Natural killer cell treated with Interleukin-12 subunit alpha and Interleukin-12 subunit beta and Interleukin-15 and Interleukin-18, amount 100 ng/mL, for 72 hours (primary cell): Measurements from ENCODE around the gene OGG1. TPM values are rescaled to one million over a fixed set of nuclear protein-coding genes. Genes with fewer than 3 reads are reported as not detected.

ENCODE experiments used
- ATAC-seq, 2 donors: fragments of 150-1000 bp; cut with Tn5 transposase in 1 of 2; sonication (Bioruptor Pico), chemical (Tn5 transposase) in 1 of 2; 2 replicates each; pipeline ENCODE4 v1.10.0; 2021
- DNase-seq: peaks from one replicate; pipeline ENCODE4 v3.0.0; 2022; ENCODE audit warnings: low spot score
- H3K27ac Mint-ChIP-seq, 2 donors: 1 replicate in 1 of 2; 2 replicates in 1 of 2; pipeline ENCODE4 v1.8.0; 2022; ENCODE audit warnings: mixed read lengths in 2 of 2, mild to moderate bottlenecking in 1 of 2, moderate library complexity in 1 of 2
- H3K27me3 Mint-ChIP-seq, 2 donors: 1 replicate in 1 of 2; 2 replicates in 1 of 2; pipeline ENCODE4 v1.8.0; 2022; ENCODE audit warnings: mixed read lengths in 2 of 2
- H3K36me3 Mint-ChIP-seq: one replicate; pipeline ENCODE4 v1.8.0; 2022; ENCODE audit warnings: mixed read lengths
- H3K4me1 Mint-ChIP-seq, 2 donors: 1 replicate in 1 of 2; 2 replicates in 1 of 2; pipeline ENCODE4 v1.8.0; 2022; ENCODE audit warnings: low read depth in 2 of 2, mixed read lengths in 2 of 2, mild to moderate bottlenecking in 1 of 2
- H3K4me3 Mint-ChIP-seq: one replicate; pipeline ENCODE4 v1.8.0; 2022; ENCODE audit warnings: mixed read lengths
- H3K9me3 Mint-ChIP-seq: 2 replicates; pipeline ENCODE4 v1.8.0; 2022; ENCODE audit warnings: mixed read lengths
- total RNA-seq, 2 donors: library from RNA; stranded (reverse); gene quantifications; one replicate each; pipeline ENCODE4 v1.2.3, GENCODE V29; 2022

The OGG1 gene
- total RNA-seq, 2 donors from 2014 or later, result 35.9 to 42.5 TPM

DNA sequence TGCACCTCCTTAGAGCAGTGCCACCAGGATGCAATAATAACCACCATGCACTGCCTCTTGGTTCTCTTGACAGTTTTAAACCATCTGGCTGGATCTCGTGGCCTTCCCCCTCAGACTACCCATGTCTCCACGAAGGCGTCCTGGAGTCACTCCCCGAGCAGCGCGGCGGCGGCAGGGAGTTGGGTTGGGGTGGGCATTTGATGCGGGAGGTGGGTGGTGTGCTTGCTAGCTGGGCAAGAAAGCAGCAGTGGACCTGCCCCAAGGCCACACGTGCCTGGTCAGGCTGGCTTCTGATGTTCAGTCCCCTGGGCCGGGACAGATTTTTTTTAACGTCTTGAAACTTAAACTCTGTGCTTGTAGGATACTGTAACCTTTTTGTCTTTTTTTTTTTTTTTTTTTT is 56.4 kb downstream of the OGG1 start:
- Mint-ChIP-seq H3K9me3 (no peaks in the 10 kb centered on the region), H3K4me3 (no peak overlapping the region), H3K27ac (peak overlapping the region in 1 of 2 donors; percentile 91), H3K27me3 (no peaks in the 10 kb centered on the region), H3K4me1 (peaks cover 49 to 56% of the 10 kb centered on the region in 2 donors), H3K36me3 (peaks cover 20% of the 10 kb centered on the region)
- ATAC-seq, result no peak
- no peak for DNase-seq

Other genes with a start within 250 kb of the OGG1 start
- not detected for gene LHFPL4, start 196.1 kb upstream of the OGG1 start, total RNA-seq
- 10 to 100 TPM; 57.3 to 62.4 TPM for gene MTMR14, start 100.4 kb upstream of the OGG1 start, total RNA-seq
- under 1 TPM in 1 of 2 donors, not detected in 1; 0.29 TPM for gene CPNE9, start 46.1 kb upstream of the OGG1 start, total RNA-seq
- gene BRPF1, start 18.2 kb upstream of the OGG1 start, total RNA-seq, result 10 to 100 TPM; 51.9 to 62.3 TPM
- 10 to 100 TPM; 19.8 to 24.4 TPM for gene CAMK1, start 20.0 kb downstream of the OGG1 start, total RNA-seq
- 10 to 100 TPM; 58.3 to 65.6 TPM for gene TADA3, start 42.5 kb downstream of the OGG1 start, total RNA-seq
- gene ARPC4, start 43.1 kb downstream of the OGG1 start, total RNA-seq, result 100 to 1,000 TPM; 323 to 381 TPM
- 10 to 100 TPM; 50.0 to 91.3 TPM for gene TTLL3, start 60.3 kb downstream of the OGG1 start, total RNA-seq
- 10 to 100 TPM; 43.1 to 71.2 TPM for gene RPUSD3, start 94.1 kb downstream of the OGG1 start, total RNA-seq
- gene CIDEC, start 130.3 kb downstream of the OGG1 start, total RNA-seq, result not detected
- 10 to 100 TPM; 31.8 to 42.8 TPM for gene JAGN1, start 140.7 kb downstream of the OGG1 start, total RNA-seq
- 1 to 10 TPM in 1 of 2 donors, under 1 TPM in 1; 0.48 to 1.9 TPM for gene IL17RE, start 152.9 kb downstream of the OGG1 start, total RNA-seq
- under 1 TPM; 0.57 to 0.92 TPM for gene IL17RC, start 167.1 kb downstream of the OGG1 start, total RNA-seq
- gene CRELD1, start 183.9 kb downstream of the OGG1 start, total RNA-seq, result 10 to 100 TPM; 22.8 to 29.7 TPM
- 10 to 100 TPM; 13.4 to 13.7 TPM for gene PRRT3, start 202.5 kb downstream of the OGG1 start, total RNA-seq
- 10 to 100 TPM; 62.5 to 65.8 TPM for gene EMC3, start 236.9 kb downstream of the OGG1 start, total RNA-seq